Astrocyte of the cerebellum (primary cell): ENCODE measurements around the gene PWP1.

Source experiments
- DNase-seq: peaks from one replicate; pipeline ENCODE4 v3.0.0-alpha.2; 2011; ENCODE audit warnings: low read depth
- H3K4me3 ChIP-seq: 2 replicates; pipeline ENCODE4 v1.5.1; 2011; ENCODE audit warnings: mild to moderate bottlenecking, low read depth, low read length, moderate library complexity
- CTCF ChIP-seq: IDR thresholded peaks from 2 replicates; pipeline ENCODE4 v1.5.1; 2012; ENCODE audit warnings: low read length, low read depth, moderate library complexity, mild to moderate bottlenecking; ENCODE audit errors: missing control alignments
- in situ Hi-C: cut with HindIII; loops from 2 replicates; pipeline ENCODE4 v1.10.0; 2017; ENCODE audit warnings: low sequenced_read_pairs

The PWP1 gene

GRCh38 chr12:107650977-107651376 is 34.6 kb upstream of the PWP1 start:
- in situ Hi-C loops = loop anchor here (25.0 kb wide), 1 partner anchor 236 kb away; no protein-coding TSS in a partner anchor
- TF ChIP-seq CTCF = no peak
- no peak overlapping the region for H3K4me3 ChIP-seq
- DNase-seq = no peak

GRCh38 chr12:107651571-107652449 is 33.8 kb upstream of the PWP1 start:
- no peak for DNase-seq
- in situ Hi-C loops = loop anchor here (25.0 kb wide), 1 partner anchor 235 kb away; no protein-coding TSS in a partner anchor
- H3K4me3 ChIP-seq = no peak overlapping the region
- no peak for TF ChIP-seq CTCF

GRCh38 chr12:107653519-107653918 is 32.1 kb upstream of the PWP1 start:
- TF ChIP-seq CTCF = no peak
- no peak overlapping the region for H3K4me3 ChIP-seq
- in situ Hi-C loops = loop anchor here (25.0 kb wide), 1 partner anchor 234 kb away; no protein-coding TSS in a partner anchor
- DNase-seq = no peak

- in situ Hi-C loops = loop anchor here (25.0 kb wide), 1 partner anchor 232 kb away; no protein-coding TSS in a partner anchor
- no peak for TF ChIP-seq CTCF
- H3K4me3 ChIP-seq = no peak overlapping the region
- DNase-seq = no peak
Measured at GRCh38 chr12:107654873-107655272, 30.7 kb upstream of the PWP1 start.

GRCh38 chr12:107655281-107656065 is 30.1 kb upstream of the PWP1 start:
- in situ Hi-C loops = loop anchor here (25.0 kb wide), 1 partner anchor 232 kb away; no protein-coding TSS in a partner anchor
- TF ChIP-seq CTCF = no peak
- no peak overlapping the region for H3K4me3 ChIP-seq
- no peak for DNase-seq

GRCh38 chr12:107656302-107656701 is 29.3 kb upstream of the PWP1 start:
- H3K4me3 ChIP-seq = no peak overlapping the region
- DNase-seq = no peak
- no peak for TF ChIP-seq CTCF
- in situ Hi-C loops = loop anchor here (25.0 kb wide), 1 partner anchor 231 kb away; no protein-coding TSS in a partner anchor
